NCI-H526 treated with DMSO at 0.1 percent for 48 hours (cell line): ENCODE results near the gene ALKBH5.
A peak's percentile ranks its signal among the peaks of the same experiment; 100 is the strongest.

Source experiments
- DNase-seq: peaks from one replicate; lab custom pipeline; 2025; lab: John Stamatoyannopoulos, UW

Gene ALKBH5

GRCh38 chr17:18158022-18158600 lies 25.5 kb upstream of the ALKBH5 start:
- peak; percentile 44 for DNase-seq

GRCh38 chr17:18159551-18160120 lies 24.0 kb upstream of the ALKBH5 start:
- no peak for DNase-seq

- DNase-seq: no peak
These were observed 23.3 kb upstream of the ALKBH5 start for GRCh38 chr17:18160128-18160856.

GRCh38 chr17:18161207-18162145 lies 22.2 kb upstream of the ALKBH5 start:
- DNase-seq: no peak

GRCh38 chr17:18163547-18163946 lies 20.1 kb upstream of the ALKBH5 start:
- DNase-seq: no peak

GRCh38 chr17:18166894-18167293 lies 16.7 kb upstream of the ALKBH5 start:
- DNase-seq: no peak

GRCh38 chr17:18167421-18167820 lies 16.2 kb upstream of the ALKBH5 start:
- no peak for DNase-seq

GRCh38 chr17:18172531-18173278 lies 10.9 kb upstream of the ALKBH5 start:
- DNase-seq: no peak

GRCh38 chr17:18173740-18174139 lies 9.9 kb upstream of the ALKBH5 start:
- DNase-seq: no peak

- DNase-seq: no peak
These were observed 7.5 kb upstream of the ALKBH5 start for GRCh38 chr17:18176176-18176575.

- DNase-seq: no peak
These were observed 6.5 kb upstream of the ALKBH5 start for GRCh38 chr17:18177133-18177532.

- no peak for DNase-seq
These were observed 5.9 kb upstream of the ALKBH5 start for GRCh38 chr17:18177722-18178121.

GRCh38 chr17:18179196-18179595 lies 4.4 kb upstream of the ALKBH5 start:
- no peak for DNase-seq

- DNase-seq: no peak
These were observed 3.8 kb upstream of the ALKBH5 start for GRCh38 chr17:18179804-18180203.

- DNase-seq: no peak
These were observed 2.3 kb upstream of the ALKBH5 start for GRCh38 chr17:18181358-18181757.

- no peak for DNase-seq
These were observed 1.3 kb upstream of the ALKBH5 start for GRCh38 chr17:18182110-18182977.

- no peak for DNase-seq
These were observed 672 bp upstream of the ALKBH5 start for GRCh38 chr17:18182978-18183333.

GRCh38 chr17:18184143-18185031 lies 759 bp downstream of the ALKBH5 start:
- DNase-seq: no peak

- DNase-seq: no peak
These were observed 1.8 kb downstream of the ALKBH5 start for GRCh38 chr17:18185391-18185790.
